ENCODE data around the gene SYNDIG1L. TPM values are rescaled to one million over a fixed set of nuclear protein-coding genes. Genes with fewer than 3 reads are reported as not detected.

Gene SYNDIG1L
- total and polyA plus RNA-seq, 2 of the 8 experiments (the other 6 are each of a cell fraction or from before 2014, with no cell fraction given): 3.0 to 3.2 TPM

- no peak overlapping the region for H3K56ac ChIP-seq (replicated peaks; ENCODE audit: insufficient read length, low read depth, low read length)
- no peak overlapping the region for H2AFZ ChIP-seq (ENCODE audit: low read length)
- H3K4me1 ChIP-seq (replicated peaks in 1 of 4; ENCODE audit: control insufficient read depth in 3 of 4, insufficient read depth in 4 of 4, low read length in 3 of 4): peaks cover 11 to 31% (median 19%) of the 10 kb centered on the region in 4 experiments
- no peaks in the 10 kb centered on the region for H3K27me3 ChIP-seq (replicated peaks in 1 of 4; ENCODE audit: control insufficient read depth in 3 of 4, extremely low read depth in 1 of 4, insufficient read depth in 3 of 4, low read length in 3 of 4)
- no peak overlapping the region for H3K9ac ChIP-seq (replicated peaks in 1 of 4; ENCODE audit: extremely low read depth in 1 of 4, low read depth in 3 of 4, low read length in 3 of 4)
- DNase-seq (ENCODE audit: low read depth in 1 of 2, low spot score in 2 of 2) (no peak), FAIRE-seq (peak; percentile 83)
- ChIA-PET CTCF (ENCODE audit: partially characterized antibody) (interaction anchor here (0.6 to 2.2 kb wide), 22 partner anchors 8 to 442 kb away, joined by 3 to 14 read pairs (median 3); partner anchors contain the start of gene SYNDIG1L), POLR2A (ENCODE audit: partially characterized antibody) (interaction anchor here (0.9 to 1.5 kb wide), 8 partner anchors 9 to 112 kb away, joined by 3 to 5 read pairs (median 3); partner anchors contain the start of genes ABCD4, SYNDIG1L and VRTN)
- no peak overlapping the region for H4K91ac ChIP-seq (replicated peaks; ENCODE audit: insufficient read length, low read length)
- H3K18ac ChIP-seq (ENCODE audit: extremely low read depth, low read length): 0 out of 2 replicates have a peak overlapping the region, but pooled peaks have one; percentile 6
- H2BK20ac ChIP-seq (ENCODE audit: low read length): peak overlapping the region; percentile 34; the same call in 1 of the 2 replicates
- H3K14ac ChIP-seq (ENCODE audit: insufficient read length): peak overlapping the region; percentile 50
- peak overlapping the region; percentile 98; the same call in 1 of the 2 replicates for H2BK15ac ChIP-seq (ENCODE audit: low read length)
- H4K8ac ChIP-seq (ENCODE audit: extremely low read depth, insufficient read depth, low read length): no peak overlapping the region; the same call in 1 of the 2 replicates
- H3K36me3 ChIP-seq (ENCODE audit: control insufficient read depth in 2 of 4, insufficient read depth in 4 of 4, low read length in 3 of 4): no peaks in the 10 kb centered on the region
- peak overlapping the region; percentile 98 for H2AK5ac ChIP-seq (ENCODE audit: low read depth, low read length)
- no peak overlapping the region for H3K4ac ChIP-seq (replicated peaks; ENCODE audit: insufficient read length, low read depth, low read length)
- H3K79me2 ChIP-seq (ENCODE audit: control insufficient read depth in 1 of 2, insufficient read depth in 2 of 2, low read length in 2 of 2): no peaks in the 10 kb centered on the region
- no peaks in the 10 kb centered on the region for H3K9me3 ChIP-seq (ENCODE audit: insufficient read depth in 2 of 2, low read depth in 1 of 2, low read length in 1 of 2)
- peak overlapping the region; percentile 90 for H2BK12ac ChIP-seq (ENCODE audit: low read depth, low read length)
- peak overlapping the region; percentile 98; the same call in 1 of the 2 replicates for H2BK5ac ChIP-seq (ENCODE audit: low read depth, low read length)
- H3K4me3 ChIP-seq (ENCODE audit: extremely low read depth in 1 of 4, insufficient read depth in 2 of 4, low read depth in 3 of 4, low read length in 4 of 4): peak overlapping the region in 1 of 4 experiments; percentile 5; a peak in 1 of 8 replicates
- TF ChIP-seq CREB1 (IDR thresholded peaks at IDR 0.05) (no peak), SIN3A (conservative IDR thresholded peaks at IDR 0.05 in 1 of 2, IDR thresholded peaks at IDR 0.05 in 1 of 2; ENCODE audit: low read depth in 1 of 2, low read length in 2 of 2) (peak in 1 of 2 experiments; percentile 55; a peak in 1 of 4 replicates), GTF2F1 (IDR thresholded peaks at IDR 0.05; ENCODE audit: borderline replicate concordance, low read depth, low read length) (no peak)
- H3K27ac ChIP-seq (ENCODE audit: low read depth, low read length): no peak overlapping the region
- no peak overlapping the region for H2BK120ac ChIP-seq (replicated peaks; ENCODE audit: low read depth, low read length)
- H4K20me1 ChIP-seq (replicated peaks in 1 of 2; ENCODE audit: control insufficient read depth in 1 of 2, insufficient read depth in 2 of 2, low read length in 2 of 2): no peaks in the 10 kb centered on the region
- H3K4me2 ChIP-seq (ENCODE audit: insufficient read depth in 1 of 2, low read depth in 2 of 2, low read length in 2 of 2): peak overlapping the region; percentile 44 to 46
- 56% methylated on average over 7 of the region's 7 CpGs; no CpG with 5 or more reads in 1 of the 2 experiments for WGBS, 2 experiments (ENCODE audit: extremely low coverage in 1 of 2, insufficient coverage in 1 of 2, insufficient read length in 1 of 2, insufficient replicate concordance in 2 of 2, low coverage in 1 of 2, low lambda C conversion rate in 2 of 2, missing lambda C conversion rate in 1 of 2)
- no peak overlapping the region for H3K23ac ChIP-seq (ENCODE audit: insufficient read length)
- no peak overlapping the region for H4K5ac ChIP-seq (ENCODE audit: insufficient read length, low read depth, low read length)
- no peaks in the 10 kb centered on the region; the same call in 1 of the 2 replicates for H3K23me2 ChIP-seq (ENCODE audit: low read depth, low read length)
- H3K79me1 ChIP-seq (ENCODE audit: low read depth, low read length): no peaks in the 10 kb centered on the region; the same call in 1 of the 2 replicates
Measured at GRCh38 chr14:74414403-74415114, 11.5 kb downstream of the SYNDIG1L start.

Measured in H1 (cell line).